Measurements from ENCODE around the gene BAAT.

GRCh38 chr9:101408374-101409078 lies 23.7 kb upstream of the BAAT start:
- TF ChIP-seq POLR2A (IDR thresholded peaks at IDR 0.05; ENCODE audit: low read depth, low read length) (no peak), POLR2AphosphoS5 (IDR thresholded peaks at IDR 0.05; ENCODE audit: low read depth, low read length) (0 out of 2 replicates have a peak, but pooled peaks have one; percentile 16), SPI1 (IDR thresholded peaks at IDR 0.05; ENCODE audit: low read depth, low read length) (no peak), TAF1 (IDR thresholded peaks at IDR 0.05; ENCODE audit: low read depth, low read length) (no peak)
